Mesendoderm (in vitro differentiated cells): ENCODE results near the gene TNFRSF14.

ENCODE experiments used
- DNase-seq: peaks from one replicate; pipeline ENCODE4 v3.0.0; 2013
- H2AK5ac ChIP-seq: 2 replicates; pipeline ENCODE4 v1.6.1; 2013; ENCODE audit warnings: low read length, inconsistent platforms
- H2BK120ac ChIP-seq: 2 replicates; pipeline ENCODE4 v1.6.1; 2013; ENCODE audit warnings: low read depth, mild to moderate bottlenecking, low read length, moderate library complexity, mixed read lengths
- H2BK15ac ChIP-seq: replicated peaks from 2 replicates; pipeline ENCODE4 v1.6.1; 2013; ENCODE audit warnings: low read depth, mild to moderate bottlenecking, moderate library complexity
- H2BK5ac ChIP-seq: 2 replicates; pipeline ENCODE4 v1.6.1; 2013; ENCODE audit warnings: low read length, inconsistent platforms
- H3K18ac ChIP-seq: 2 replicates; pipeline ENCODE4 v1.6.1; 2013; ENCODE audit warnings: mild to moderate bottlenecking, low read length, mixed read lengths
- H3K23ac ChIP-seq: one replicate; pipeline ENCODE4 v1.6.1; 2013; ENCODE audit warnings: low read length
- H3K27ac ChIP-seq: 2 replicates; pipeline ENCODE4 v1.5.1; 2013; ENCODE audit warnings: low read depth, mild to moderate bottlenecking, inconsistent platforms, low read length, moderate library complexity
- H3K27me3 ChIP-seq: 2 replicates; pipeline ENCODE4 v1.6.1; 2013; ENCODE audit warnings: low read length, control low read depth, mild to moderate bottlenecking, inconsistent platforms; ENCODE audit not compliant: insufficient read depth, poor library complexity
- H3K36me3 ChIP-seq: 2 replicates; pipeline ENCODE4 v1.6.1; 2013; ENCODE audit warnings: low read length, inconsistent platforms; ENCODE audit not compliant: control insufficient read depth, insufficient read depth
- H3K4ac ChIP-seq: one replicate; pipeline ENCODE4 v1.6.1; 2013; ENCODE audit warnings: low read depth, mild to moderate bottlenecking, low read length, moderate library complexity
- H3K4me1 ChIP-seq: 2 replicates; pipeline ENCODE4 v1.6.1; 2013; ENCODE audit warnings: low read depth, low read length, inconsistent platforms; ENCODE audit not compliant: control insufficient read depth
- H3K4me2 ChIP-seq: 2 replicates; pipeline ENCODE4 v1.6.1; 2013; ENCODE audit warnings: low read length
- H3K4me3 ChIP-seq: 2 replicates; pipeline ENCODE4 v1.5.1; 2013; ENCODE audit warnings: mild to moderate bottlenecking, low read length
- H3K56ac ChIP-seq: one replicate; pipeline ENCODE4 v1.6.1; 2013; ENCODE audit warnings: low read length
- H3K79me1 ChIP-seq: 2 replicates; pipeline ENCODE4 v1.6.1; 2013; ENCODE audit warnings: low read length, inconsistent platforms
- H3K79me2 ChIP-seq: 2 replicates; pipeline ENCODE4 v1.6.1; 2013; ENCODE audit warnings: mild to moderate bottlenecking, low read length; ENCODE audit not compliant: control insufficient read depth, insufficient read depth
- H3K9ac ChIP-seq: 2 replicates; pipeline ENCODE4 v1.6.1; 2013; ENCODE audit warnings: low read length, inconsistent platforms
- H4K5ac ChIP-seq: one replicate; pipeline ENCODE4 v1.6.1; 2013; ENCODE audit warnings: low read length
- H4K8ac ChIP-seq: one replicate; pipeline ENCODE4 v1.6.1; 2013; ENCODE audit warnings: low read depth, mild to moderate bottlenecking, control low read depth, low read length, moderate library complexity
- WGBS: extraction: QIAGEN DNeasy Blood & Tissue Kit; methylation state at CpG from one replicate; pipeline ENCODE4 v1.1.7; 2013; ENCODE audit warnings: low lambda C conversion rate, missing lambda C conversion rate; ENCODE audit not compliant: insufficient coverage; ENCODE audit errors: extremely low coverage; 5-methylcytosine and 5-hydroxymethylcytosine counted together

The TNFRSF14 gene

DNA sequence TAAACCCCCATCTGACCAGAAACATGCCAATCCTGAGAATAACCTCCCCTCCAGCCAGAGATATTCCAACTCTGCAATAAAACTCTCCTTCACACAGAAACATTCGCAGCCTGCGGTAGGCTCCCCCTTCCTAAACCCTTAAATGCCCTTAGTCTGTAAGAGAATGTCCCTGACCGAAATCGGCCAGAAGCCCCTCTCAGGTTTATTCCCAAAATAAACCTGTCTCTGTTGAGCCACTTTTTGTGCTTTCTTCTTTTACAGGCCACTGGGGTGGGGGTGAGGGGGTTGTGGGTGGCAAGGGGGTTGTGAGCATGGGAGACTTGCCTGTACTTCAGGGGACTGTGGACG lies 35.0 kb downstream of the TNFRSF14 start:
- no peaks in the 10 kb centered on the region for H3K79me2 ChIP-seq
- no peak overlapping the region for H2BK120ac ChIP-seq
- no peaks in the 10 kb centered on the region for H3K27me3 ChIP-seq
- no peak overlapping the region for H3K23ac ChIP-seq
- no peak overlapping the region for H4K8ac ChIP-seq
- no peak overlapping the region for H3K18ac ChIP-seq
- no peaks in the 10 kb centered on the region for H3K79me1 ChIP-seq
- no peak overlapping the region for H3K4me2 ChIP-seq
- H3K56ac ChIP-seq, result no peak overlapping the region
- WGBS, result no CpG with 5 or more reads among the region's 5 CpGs
- no peak overlapping the region for H3K4me3 ChIP-seq
- no peak overlapping the region for H2AK5ac ChIP-seq
- no peak overlapping the region for H2BK15ac ChIP-seq
- H4K5ac ChIP-seq, result no peak overlapping the region
- no peak overlapping the region for H3K4ac ChIP-seq
- H2BK5ac ChIP-seq, result no peak overlapping the region
- no peak overlapping the region for H3K9ac ChIP-seq
- H3K4me1 ChIP-seq, result no peaks in the 10 kb centered on the region
- no peak for DNase-seq
- H3K27ac ChIP-seq, result no peak overlapping the region
- H3K36me3 ChIP-seq, result no peaks in the 10 kb centered on the region

DNA sequence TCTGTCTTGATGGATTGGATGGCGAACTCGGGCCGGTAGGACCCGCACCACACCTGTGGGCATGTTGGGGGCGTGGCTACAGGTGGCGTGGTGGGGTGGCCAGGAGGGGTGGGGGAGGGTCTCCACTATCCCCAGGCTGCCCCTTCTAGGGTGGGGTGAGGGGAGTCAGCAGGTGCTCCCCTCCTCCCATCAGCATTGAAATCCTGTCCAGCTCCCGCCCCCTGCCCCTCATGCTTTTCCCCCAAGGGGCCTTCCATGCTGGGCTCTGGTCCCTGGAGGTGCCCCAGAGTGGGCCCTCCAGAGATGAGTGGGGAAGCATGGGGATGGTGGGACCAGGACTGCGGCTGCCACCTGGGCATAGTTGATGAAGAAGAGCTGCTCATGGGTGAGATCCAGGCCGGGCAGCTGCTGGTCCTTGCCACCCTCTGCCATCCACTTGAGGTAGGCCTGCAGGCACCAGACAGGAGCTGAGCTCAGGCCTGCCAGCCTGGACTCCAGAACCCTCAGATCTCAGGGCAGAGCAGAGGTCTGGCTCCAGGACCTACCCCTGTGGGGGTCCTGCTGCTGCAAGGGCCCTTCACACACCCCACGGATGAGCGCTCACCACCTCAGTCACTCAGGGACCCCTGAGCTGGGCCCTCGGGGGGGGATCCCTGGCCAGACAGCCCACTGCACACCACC lies 35.5 kb downstream of the TNFRSF14 start:
- no peak for DNase-seq
- Histone ChIP-seq H3K18ac (no peak overlapping the region), H4K5ac (no peak overlapping the region), H3K27me3 (no peaks in the 10 kb centered on the region), H3K4me3 (no peak overlapping the region), H2BK120ac (no peak overlapping the region), H4K8ac (no peak overlapping the region), H2BK15ac (no peak overlapping the region), H3K4me2 (no peak overlapping the region), H2BK5ac (no peak overlapping the region), H3K79me1 (no peaks in the 10 kb centered on the region), H3K4ac (no peak overlapping the region), H3K27ac (no peak overlapping the region), H3K23ac (no peak overlapping the region), H2AK5ac (no peak overlapping the region), H3K9ac (no peak overlapping the region), H3K4me1 (no peaks in the 10 kb centered on the region), H3K79me2 (no peaks in the 10 kb centered on the region), H3K56ac (no peak overlapping the region), H3K36me3 (no peaks in the 10 kb centered on the region)
- no CpG with 5 or more reads among the region's 12 CpGs for WGBS

DNA sequence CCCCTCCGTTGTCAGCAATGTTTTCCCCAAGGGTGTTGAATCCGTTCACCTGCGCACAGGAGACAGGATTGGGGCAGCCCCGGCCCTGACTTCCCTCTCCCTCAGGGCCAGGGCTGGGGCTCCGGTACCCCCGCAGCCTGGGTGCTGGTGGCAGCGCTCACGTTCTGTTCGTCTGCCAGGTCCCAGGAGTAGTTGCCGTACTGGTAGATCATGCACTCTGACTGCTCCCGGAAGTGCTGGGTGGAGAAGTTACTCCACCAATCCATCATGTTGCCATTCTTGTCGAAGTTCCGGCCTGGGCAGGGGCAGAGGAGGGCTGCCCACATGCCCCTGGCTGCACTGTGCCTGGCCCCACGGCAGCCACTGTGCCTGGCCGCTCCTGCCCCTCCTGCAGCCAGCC lies 36.5 kb downstream of the TNFRSF14 start:
- Histone ChIP-seq H2BK15ac (no peak overlapping the region), H2AK5ac (no peak overlapping the region), H2BK120ac (no peak overlapping the region), H4K8ac (no peak overlapping the region), H3K79me1 (no peaks in the 10 kb centered on the region), H3K56ac (no peak overlapping the region), H3K27me3 (no peaks in the 10 kb centered on the region), H4K5ac (no peak overlapping the region), H3K4me2 (no peak overlapping the region), H3K9ac (no peak overlapping the region), H3K27ac (no peak overlapping the region), H3K79me2 (no peaks in the 10 kb centered on the region), H2BK5ac (no peak overlapping the region), H3K4ac (no peak overlapping the region), H3K23ac (no peak overlapping the region), H3K4me3 (no peak overlapping the region), H3K18ac (no peak overlapping the region), H3K36me3 (no peaks in the 10 kb centered on the region), H3K4me1 (no peaks in the 10 kb centered on the region)
- no peak for DNase-seq
- no CpG with 5 or more reads among the region's 15 CpGs for WGBS

DNA sequence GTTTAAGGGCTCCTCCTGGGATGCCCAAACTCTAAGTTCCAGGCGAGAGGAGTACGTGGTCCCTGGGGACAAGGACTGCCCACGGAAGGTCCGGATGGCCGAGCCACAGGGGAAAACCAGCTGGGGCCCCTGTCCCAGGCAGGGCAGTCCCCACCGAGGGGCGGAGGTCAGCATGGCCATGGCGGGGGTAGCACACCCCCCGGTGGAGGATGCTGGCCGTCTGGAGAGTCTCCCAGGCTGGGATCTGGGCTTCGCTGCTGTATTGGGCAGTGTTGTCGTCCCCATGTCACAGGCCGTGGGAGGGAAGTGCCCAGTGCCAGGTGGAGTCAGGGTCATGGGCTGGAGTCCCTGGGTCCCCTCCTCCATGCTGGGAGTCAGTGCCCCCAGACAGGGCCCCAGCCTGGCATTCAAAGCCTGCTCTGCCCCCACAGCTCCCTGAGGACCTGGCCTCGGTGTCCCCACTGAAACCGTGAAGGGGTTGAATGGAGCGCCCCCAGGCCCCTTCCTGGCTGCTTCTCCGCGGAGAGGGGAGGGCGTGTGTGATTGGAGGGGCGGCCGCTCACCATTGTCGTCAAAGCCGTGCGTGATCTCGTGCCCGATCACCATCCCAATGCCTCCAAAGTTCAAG lies 37.2 kb downstream of the TNFRSF14 start:
- no peak overlapping the region for H2AK5ac ChIP-seq
- H3K79me1 ChIP-seq, result no peaks in the 10 kb centered on the region
- WGBS, result no CpG with 5 or more reads among the region's 26 CpGs
- H3K4me3 ChIP-seq, result no peak overlapping the region
- no peak overlapping the region for H4K5ac ChIP-seq
- no peaks in the 10 kb centered on the region for H3K4me1 ChIP-seq
- H2BK15ac ChIP-seq, result no peak overlapping the region
- no peak for DNase-seq
- no peak overlapping the region for H3K23ac ChIP-seq
- H3K27ac ChIP-seq, result no peak overlapping the region
- H3K36me3 ChIP-seq, result no peaks in the 10 kb centered on the region
- no peaks in the 10 kb centered on the region for H3K79me2 ChIP-seq
- no peak overlapping the region for H3K56ac ChIP-seq
- no peak overlapping the region for H3K18ac ChIP-seq
- no peak overlapping the region for H2BK5ac ChIP-seq
- no peak overlapping the region for H4K8ac ChIP-seq
- H3K9ac ChIP-seq, result no peak overlapping the region
- no peak overlapping the region for H2BK120ac ChIP-seq
- H3K27me3 ChIP-seq, result no peaks in the 10 kb centered on the region
- H3K4me2 ChIP-seq, result no peak overlapping the region
- H3K4ac ChIP-seq, result no peak overlapping the region

DNA sequence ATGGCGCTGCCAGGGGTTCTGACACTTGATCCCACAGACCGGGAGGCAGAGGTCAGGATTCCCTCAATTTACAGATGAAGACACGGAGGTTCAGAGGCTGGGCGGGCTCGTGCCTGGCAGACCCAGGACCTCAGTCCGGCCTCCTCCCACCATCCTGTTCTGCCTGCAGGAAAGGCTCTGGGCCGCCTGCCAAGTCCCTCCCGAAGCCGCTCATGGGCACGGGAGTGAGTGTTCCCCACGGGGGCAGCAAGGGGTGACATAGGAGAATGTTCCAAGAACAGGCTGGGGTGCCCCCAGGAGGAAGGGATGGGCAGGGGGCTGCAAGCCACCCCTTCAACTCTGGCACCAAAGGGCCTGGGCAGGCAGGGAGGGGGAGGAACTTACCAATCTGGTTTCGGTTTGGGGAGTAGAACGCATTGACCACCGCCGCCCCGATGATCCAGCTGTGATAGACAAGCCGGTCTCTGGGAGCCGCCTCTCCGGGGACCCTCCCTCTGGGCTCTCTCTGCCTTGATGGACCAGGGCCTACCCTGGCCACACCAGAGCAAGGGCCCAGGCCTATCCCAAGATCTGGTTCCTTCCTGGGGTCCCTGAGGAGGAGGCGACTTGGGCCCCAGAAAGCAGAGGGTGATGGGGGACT lies 38.0 kb downstream of the TNFRSF14 start:
- H3K4me3 ChIP-seq, result no peak overlapping the region
- H3K27ac ChIP-seq, result no peak overlapping the region
- H2AK5ac ChIP-seq, result no peak overlapping the region
- no peaks in the 10 kb centered on the region for H3K79me2 ChIP-seq
- H4K8ac ChIP-seq, result no peak overlapping the region
- WGBS, result no CpG with 5 or more reads among the region's 20 CpGs
- H2BK120ac ChIP-seq, result no peak overlapping the region
- H3K9ac ChIP-seq, result no peak overlapping the region
- no peak overlapping the region for H3K4ac ChIP-seq
- no peak overlapping the region for H3K4me2 ChIP-seq
- no peak overlapping the region for H3K23ac ChIP-seq
- H3K56ac ChIP-seq, result no peak overlapping the region
- H3K79me1 ChIP-seq, result no peaks in the 10 kb centered on the region
- no peaks in the 10 kb centered on the region for H3K27me3 ChIP-seq
- H2BK5ac ChIP-seq, result no peak overlapping the region
- no peak overlapping the region for H2BK15ac ChIP-seq
- no peaks in the 10 kb centered on the region for H3K36me3 ChIP-seq
- DNase-seq, result no peak
- H3K18ac ChIP-seq, result no peak overlapping the region
- H3K4me1 ChIP-seq, result no peaks in the 10 kb centered on the region
- H4K5ac ChIP-seq, result no peak overlapping the region
